A673 (cell line): ENCODE measurements around the gene NUBPL. TPM values are rescaled to one million over a fixed set of nuclear protein-coding genes. Genes with fewer than 3 reads are reported as not detected.

Experiments used
- BruUV-seq: library from RNA; stranded (reverse); fragments of 400-500 nt; replicated peaks from 2 replicates; lab custom pipeline; 2021; lab: Mats Ljungman, UMichigan
- CTCF ChIA-PET: fragments of 300-600 bp; sonication (Branson Sonifier 250); formaldehyde crosslinking; loops from one replicate; lab custom pipeline; 2022; ENCODE audit warnings: antibody characterized with exemption; lab: Charles Lee
- POLR2A ChIA-PET: fragments of 300-600 bp; sonication (Branson Sonifier 250); formaldehyde crosslinking; loops from one replicate; lab custom pipeline; 2022; ENCODE audit warnings: antibody characterized with exemption; ENCODE audit not compliant: low non-redundant PET; lab: Charles Lee
- DNase-seq: peaks from one replicate; pipeline ENCODE4 v3.0.0-alpha.2; 2015; ENCODE audit warnings: low spot score
- H3K27ac ChIP-seq: fragments of 200-600 bp; sonication (generic); 2 replicates; pipeline ENCODE4 v1.5.1; 2016; ENCODE audit warnings: mixed run types, low read depth, mild to moderate bottlenecking, mixed read lengths, antibody characterized with exemption, low read length; ENCODE audit not compliant: poor library complexity, severe bottlenecking
- H3K27me3 ChIP-seq: fragments of 200-600 bp; sonication (generic); replicated peaks from 2 replicates; pipeline ENCODE4 v1.6.1; 2017; ENCODE audit warnings: mixed run types, low read depth, mild to moderate bottlenecking, mixed read lengths, antibody characterized with exemption, low read length; ENCODE audit not compliant: insufficient read depth, poor library complexity
- H3K36me3 ChIP-seq: fragments of 200-600 bp; sonication (generic); 2 replicates; pipeline ENCODE4 v1.6.1; 2016; ENCODE audit warnings: mixed run types, mild to moderate bottlenecking, mixed read lengths, antibody characterized with exemption, low read length; ENCODE audit not compliant: insufficient read depth, poor library complexity, severe bottlenecking
- H3K4me1 ChIP-seq: fragments of 200-600 bp; sonication (generic); 2 replicates; pipeline ENCODE4 v1.6.1; 2017; ENCODE audit warnings: mixed run types, mild to moderate bottlenecking, mixed read lengths, antibody characterized with exemption, low read length; ENCODE audit not compliant: insufficient read depth, poor library complexity, severe bottlenecking
- H3K4me3 ChIP-seq: fragments of 200-600 bp; sonication (generic); 2 replicates; pipeline ENCODE4 v1.5.1; 2016; ENCODE audit warnings: low read depth, mixed run types, mild to moderate bottlenecking, mixed read lengths, low read length; ENCODE audit not compliant: poor library complexity, severe bottlenecking
- H3K9me3 ChIP-seq: fragments of 200-600 bp; sonication (generic); 2 replicates; pipeline ENCODE4 v1.6.1; 2016; ENCODE audit warnings: mixed run types, low read depth, mild to moderate bottlenecking, mixed read lengths, antibody characterized with exemption, low read length; ENCODE audit not compliant: poor library complexity, severe bottlenecking
- CTCF ChIP-seq: fragments of 300-800, 200-600 bp; sonication (generic); conservative IDR thresholded peaks from 2 replicates; pipeline ENCODE4 v1.5.1; 2017; ENCODE audit warnings: low read depth, mild to moderate bottlenecking, antibody characterized with exemption, low read length, moderate library complexity, mixed read lengths
- EZH2 ChIP-seq: fragments of 200-600 bp; sonication (generic); IDR thresholded peaks from 2 replicates; pipeline ENCODE4 v1.6.1; 2017; ENCODE audit warnings: borderline replicate concordance, low read depth, mild to moderate bottlenecking, mixed read lengths, antibody characterized with exemption, low read length; ENCODE audit not compliant: poor library complexity, severe bottlenecking
- intact Hi-C: fragments of 100-400 bp; cut with micrococcal nuclease; formaldehyde crosslinking; loops from one replicate; pipeline ENCODE4 v1.10.0; 2022; ENCODE audit not compliant: unreplicated experiment
- total RNA-seq: library from RNA; stranded (reverse); gene quantifications from 2 replicates; pipeline ENCODE4 v1.2.3, GENCODE V29; 2021

NUBPL gene
- total RNA-seq, 1 experiment from 2014 or later = 15.5 TPM

- ChIA-PET CTCF (no interaction called here), POLR2A (interaction anchor here (0.6 kb wide), 1 partner anchor 28 kb away, joined by 4 read pairs; no protein-coding TSS in a partner anchor)
- Histone ChIP-seq H3K27me3 (no peaks in the 10 kb centered on the region), H3K27ac (no peak overlapping the region), H3K9me3 (peaks cover 4% of the 10 kb centered on the region), H3K4me3 (no peak overlapping the region), H3K36me3 (no peaks in the 10 kb centered on the region), H3K4me1 (no peaks in the 10 kb centered on the region)
- intact Hi-C loops = no loop called here
- no peak for DNase-seq
- BruUV-seq = no TSS peak
- TF ChIP-seq CTCF = no peak
- no peak for TF ChIP-seq EZH2
These were observed 165.1 kb downstream of the NUBPL start for GRCh38 chr14:31726337-31726736.

GRCh38 chr14:31727797-31728196 lies 166.6 kb downstream of the NUBPL start:
- Histone ChIP-seq H3K9me3 (peaks cover 4% of the 10 kb centered on the region), H3K27ac (no peak overlapping the region), H3K4me3 (no peak overlapping the region), H3K27me3 (no peaks in the 10 kb centered on the region), H3K4me1 (no peaks in the 10 kb centered on the region), H3K36me3 (no peaks in the 10 kb centered on the region)
- POLR2A ChIA-PET = no interaction called here
- DNase-seq = no peak
- TF ChIP-seq EZH2 (no peak), CTCF (no peak)
- intact Hi-C loops = no loop called here
- CTCF ChIA-PET = no interaction called here
- BruUV-seq = no TSS peak

- Histone ChIP-seq H3K4me3 (no peak overlapping the region), H3K27me3 (no peaks in the 10 kb centered on the region), H3K9me3 (no peaks in the 10 kb centered on the region), H3K4me1 (no peaks in the 10 kb centered on the region), H3K27ac (no peak overlapping the region), H3K36me3 (no peaks in the 10 kb centered on the region)
- no peak for DNase-seq
- intact Hi-C loops = no loop called here
- ChIA-PET CTCF (no interaction called here), POLR2A (no interaction called here)
- TF ChIP-seq EZH2 (no peak), CTCF (no peak)
- no TSS peak for BruUV-seq
These were observed 179.5 kb downstream of the NUBPL start for GRCh38 chr14:31740688-31741087.
